Subcutaneous adipose tissue (tissue), 4 donors: ENCODE data around the gene OR6K2. TPM values are rescaled to one million over a fixed set of nuclear protein-coding genes. Genes with fewer than 3 reads are reported as not detected.

Experiments used
- total RNA-seq, 4 donors: library from RNA; depleted of rRNA; stranded (reverse); fragments of >200 nt; gene quantifications; one replicate each; pipeline ENCODE4 v1.1.0, GENCODE V29; 2016
- TF ChIP-seq, protein P1 (sequence below): fragments of 450-650 bp; IDR thresholded peaks from one replicate; pipeline ENCODE4 v1.5.1; 2016; ENCODE audit warnings: low read depth, mild to moderate bottlenecking, control low read depth, antibody characterized with exemption, moderate library complexity

OR6K2 gene
- total RNA-seq, 4 donors from 2014 or later: not detected

DNA sequence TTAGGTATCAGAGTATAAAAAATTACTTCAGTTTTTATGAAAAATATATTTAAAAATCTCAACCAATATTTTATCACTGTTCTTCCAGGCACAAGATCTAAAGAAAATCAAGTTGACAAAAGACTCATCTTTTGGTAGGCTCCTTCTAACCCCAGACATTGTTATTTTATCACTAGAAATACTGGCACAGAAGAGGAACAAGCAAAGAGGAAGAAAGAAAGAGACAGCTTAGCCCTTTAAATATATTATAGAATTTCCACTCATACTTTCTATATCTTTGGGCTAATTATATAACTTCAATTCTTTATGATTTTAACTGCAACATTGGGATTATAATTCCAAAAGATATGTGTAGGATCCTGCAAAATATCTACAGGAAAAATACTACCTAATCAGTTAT, 46.4 kb downstream of the OR6K2 start:
- TF ChIP-seq, protein P1, sequence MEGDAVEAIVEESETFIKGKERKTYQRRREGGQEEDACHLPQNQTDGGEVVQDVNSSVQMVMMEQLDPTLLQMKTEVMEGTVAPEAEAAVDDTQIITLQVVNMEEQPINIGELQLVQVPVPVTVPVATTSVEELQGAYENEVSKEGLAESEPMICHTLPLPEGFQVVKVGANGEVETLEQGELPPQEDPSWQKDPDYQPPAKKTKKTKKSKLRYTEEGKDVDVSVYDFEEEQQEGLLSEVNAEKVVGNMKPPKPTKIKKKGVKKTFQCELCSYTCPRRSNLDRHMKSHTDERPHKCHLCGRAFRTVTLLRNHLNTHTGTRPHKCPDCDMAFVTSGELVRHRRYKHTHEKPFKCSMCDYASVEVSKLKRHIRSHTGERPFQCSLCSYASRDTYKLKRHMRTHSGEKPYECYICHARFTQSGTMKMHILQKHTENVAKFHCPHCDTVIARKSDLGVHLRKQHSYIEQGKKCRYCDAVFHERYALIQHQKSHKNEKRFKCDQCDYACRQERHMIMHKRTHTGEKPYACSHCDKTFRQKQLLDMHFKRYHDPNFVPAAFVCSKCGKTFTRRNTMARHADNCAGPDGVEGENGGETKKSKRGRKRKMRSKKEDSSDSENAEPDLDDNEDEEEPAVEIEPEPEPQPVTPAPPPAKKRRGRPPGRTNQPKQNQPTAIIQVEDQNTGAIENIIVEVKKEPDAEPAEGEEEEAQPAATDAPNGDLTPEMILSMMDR: no peak

DNA sequence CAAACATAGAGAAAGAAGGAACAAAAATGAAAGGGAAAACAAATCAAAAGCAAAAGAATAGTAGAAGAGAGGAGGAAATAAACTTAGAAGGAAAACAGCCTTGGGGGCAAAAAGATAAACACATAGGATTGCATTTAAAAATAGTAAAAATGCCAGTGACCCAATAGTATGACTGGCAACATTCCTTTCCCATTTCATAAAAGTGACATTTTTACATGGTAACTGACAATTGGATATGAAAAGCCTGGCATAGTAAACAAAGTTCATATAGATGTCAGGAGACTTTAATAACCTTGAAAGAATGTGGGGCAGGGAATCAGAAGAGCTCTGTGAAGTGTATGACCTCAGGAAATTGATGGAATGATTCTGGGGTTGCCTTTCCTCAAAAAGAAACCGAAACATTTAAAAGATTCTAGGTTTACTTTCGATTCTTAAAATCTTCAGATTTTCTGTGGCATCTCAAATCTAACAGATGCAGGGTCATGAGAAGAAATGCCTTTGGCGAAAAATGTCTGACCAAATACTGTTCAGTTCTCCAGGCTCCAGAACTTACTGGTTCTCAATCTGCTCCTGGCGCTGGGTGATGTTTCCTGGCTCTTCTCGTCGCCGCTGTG, 47.6 kb downstream of the OR6K2 start:
- TF ChIP-seq, protein P1: no peak

Other genes with a start within 250 kb of the OR6K2 start
- gene OR10K1, start 238.8 kb downstream of the OR6K2 start, total RNA-seq: not detected
- not detected for gene OR10R2, start 228.4 kb downstream of the OR6K2 start, total RNA-seq
- gene OR6Y1, start 146.2 kb downstream of the OR6K2 start, total RNA-seq: not detected
- gene OR6P1, start 130.1 kb downstream of the OR6K2 start, total RNA-seq: not detected
- not detected for gene OR10X1, start 120.8 kb downstream of the OR6K2 start, total RNA-seq
- not detected for gene OR10Z1, start 95.4 kb downstream of the OR6K2 start, total RNA-seq
- gene SPTA1, start 13.9 kb downstream of the OR6K2 start, total RNA-seq: under 1 TPM in 3 of 4 donors, not detected in 1; 0.38 to 0.88 (median 0.68) TPM
- not detected for gene OR6K3, start 20.1 kb upstream of the OR6K2 start, total RNA-seq
- gene OR6K6, start 54.1 kb upstream of the OR6K2 start, total RNA-seq: not detected
- not detected for gene OR6N1, start 71.5 kb upstream of the OR6K2 start, total RNA-seq
- gene OR6N2, start 80.6 kb upstream of the OR6K2 start, total RNA-seq: not detected
- 10 to 100 TPM in 3 of 4 donors, 1 to 10 TPM in 1; 5.8 to 54.6 (median 12.9) TPM for gene MNDA, start 130.7 kb upstream of the OR6K2 start, total RNA-seq
- 1 to 10 TPM; 2.9 to 9.3 (median 5.8) TPM for gene PYHIN1, start 230.9 kb upstream of the OR6K2 start, total RNA-seq